SJCRH30 (cell line): ENCODE results near the gene GLDN. TPM values are rescaled to one million over a fixed set of nuclear protein-coding genes. Genes with fewer than 3 reads are reported as not detected.
A peak's percentile ranks its signal among the peaks of the same experiment; 100 is the strongest.

Experiments
- DNase-seq, 2 experiments: peaks; one replicate each; pipeline ENCODE4 v3.0.0-alpha.2; 2015 to 2020
- H3K27ac ChIP-seq: fragments of 250-450 bp; sonication (Bioruptor Pico); 2 replicates; pipeline ENCODE4 v1.5.1; 2020; ENCODE audit warnings: mild to moderate bottlenecking, moderate library complexity
- H3K27me3 ChIP-seq: fragments of 250-450 bp; sonication (Bioruptor Pico); 2 replicates; pipeline ENCODE4 v1.5.1; 2020; ENCODE audit warnings: mild to moderate bottlenecking, moderate library complexity
- H3K36me3 ChIP-seq: fragments of 250-450 bp; sonication (Bioruptor Pico); 2 replicates; pipeline ENCODE4 v1.5.1; 2020; ENCODE audit warnings: mild to moderate bottlenecking, moderate library complexity
- H3K4me1 ChIP-seq: fragments of 250-450 bp; sonication (Bioruptor Pico); 2 replicates; pipeline ENCODE4 v1.5.1; 2020; ENCODE audit warnings: mild to moderate bottlenecking, moderate library complexity
- H3K4me3 ChIP-seq: fragments of 250-450 bp; sonication (Bioruptor Pico); 2 replicates; pipeline ENCODE4 v1.5.1; 2020; ENCODE audit warnings: mild to moderate bottlenecking, moderate library complexity
- H3K9me3 ChIP-seq: fragments of 250-450 bp; sonication (Bioruptor Pico); replicated peaks from 2 replicates; pipeline ENCODE4 v1.5.1; 2020; ENCODE audit warnings: mild to moderate bottlenecking, moderate library complexity
- total RNA-seq: library from RNA; depleted of rRNA; stranded (reverse); fragments of >200 nt; shearing (Covaris generic); gene quantifications from 2 replicates; pipeline ENCODE4 v1.2.3, GENCODE V29; 2014

GLDN gene
- total RNA-seq, 1 experiment from 2014 or later, result 0.18 TPM

- no peaks in the 10 kb centered on the region for H3K9me3 ChIP-seq
- H3K36me3 ChIP-seq, result no peaks in the 10 kb centered on the region
- 0 out of 2 replicates have a peak, but pooled peaks cover 3% of the 10 kb centered on the region for H3K27me3 ChIP-seq
- no peaks in the 10 kb centered on the region for H3K4me1 ChIP-seq
- peak; percentile 22 to 37 for DNase-seq
- no peak overlapping the region for H3K4me3 ChIP-seq
- no peak overlapping the region for H3K27ac ChIP-seq
Measured at GRCh38 chr15:51382787-51383186, 41.3 kb downstream of the GLDN start.

DNA sequence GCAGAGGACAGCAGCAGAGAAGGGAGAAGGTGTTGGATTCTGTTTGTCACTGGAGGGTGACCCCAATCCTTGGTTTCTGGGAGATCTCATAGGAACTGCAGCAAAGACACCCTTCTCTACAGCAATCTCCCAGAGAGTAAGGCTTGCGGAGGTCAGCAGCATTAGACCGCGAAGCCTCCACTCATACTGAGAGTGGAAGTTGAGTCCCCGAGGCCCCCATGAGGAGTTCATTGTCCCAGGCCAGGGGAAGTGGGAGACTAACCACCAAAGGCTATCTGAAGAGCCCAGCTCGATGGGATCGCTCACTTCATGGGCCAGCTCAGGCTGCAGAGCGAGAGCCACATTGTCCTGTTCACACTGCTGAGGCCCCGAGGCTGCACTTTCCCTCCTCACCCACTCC, 44.6 kb downstream of the GLDN start:
- H3K4me1 ChIP-seq, result no peaks in the 10 kb centered on the region
- H3K9me3 ChIP-seq, result no peaks in the 10 kb centered on the region
- H3K4me3 ChIP-seq, result no peak overlapping the region
- 0 out of 2 replicates have a peak, but pooled peaks cover 3% of the 10 kb centered on the region for H3K27me3 ChIP-seq
- H3K27ac ChIP-seq, result no peak overlapping the region
- no peaks in the 10 kb centered on the region for H3K36me3 ChIP-seq
- no peak for DNase-seq

DNA sequence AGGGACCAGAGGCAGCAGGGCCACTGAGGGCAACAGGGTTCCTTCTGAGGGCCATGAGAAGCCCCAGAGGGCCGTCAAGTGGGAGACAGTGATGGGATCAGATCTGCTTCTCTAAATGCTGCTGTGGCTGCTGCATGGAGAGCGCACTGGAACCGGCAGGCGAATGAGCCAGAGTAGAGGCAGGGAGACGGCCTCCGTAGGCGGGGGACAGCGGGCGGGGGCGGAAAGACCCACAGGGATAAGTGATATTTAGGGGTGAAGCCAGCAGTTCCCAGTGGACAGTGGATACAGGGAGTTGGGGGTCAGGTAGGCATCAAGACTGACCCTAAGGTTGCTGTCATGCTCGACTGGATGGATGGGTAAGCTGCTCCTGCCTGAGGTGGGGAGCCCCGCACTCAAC, 45.0 kb downstream of the GLDN start:
- no peak overlapping the region for H3K27ac ChIP-seq
- 0 out of 2 replicates have a peak, but pooled peaks cover 3% of the 10 kb centered on the region for H3K27me3 ChIP-seq
- DNase-seq, result no peak
- H3K36me3 ChIP-seq, result no peaks in the 10 kb centered on the region
- H3K9me3 ChIP-seq, result no peaks in the 10 kb centered on the region
- no peaks in the 10 kb centered on the region for H3K4me1 ChIP-seq
- H3K4me3 ChIP-seq, result no peak overlapping the region

DNA sequence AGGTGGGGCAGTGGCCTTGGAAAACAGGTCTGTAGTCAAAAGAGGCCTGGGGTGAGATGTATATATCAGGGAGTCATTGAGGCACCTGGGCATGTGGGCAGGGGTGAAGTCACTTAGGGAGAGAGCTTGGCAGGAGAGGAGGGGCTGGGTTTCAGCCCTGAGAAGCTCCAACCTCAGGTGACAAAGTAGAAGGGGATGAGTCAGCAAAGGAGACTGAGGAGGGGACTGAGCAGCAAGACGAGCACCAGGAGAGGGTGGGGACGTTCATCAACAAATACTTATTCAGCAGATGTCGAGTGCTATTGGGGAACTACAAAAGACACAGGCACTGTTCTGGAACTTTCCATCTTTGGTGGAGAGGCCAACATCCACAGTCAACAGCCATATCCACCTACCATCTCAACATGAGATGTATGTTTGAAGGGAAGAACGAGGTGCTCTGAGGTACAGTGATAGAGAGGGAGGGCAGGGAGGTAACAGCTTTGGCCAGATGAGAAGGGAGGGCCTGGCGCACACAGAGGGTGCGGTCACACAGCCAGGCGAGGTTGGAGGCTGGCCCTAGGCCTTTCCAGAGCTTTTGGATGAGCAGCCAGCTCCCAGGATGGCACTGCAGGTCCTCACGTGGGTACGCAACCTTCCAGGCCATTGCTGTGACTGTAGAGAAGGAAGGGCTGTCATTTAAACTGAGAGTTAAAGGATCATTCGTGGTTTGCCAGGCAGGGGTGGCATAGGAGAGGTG, 45.7 kb downstream of the GLDN start:
- H3K9me3 ChIP-seq, result no peaks in the 10 kb centered on the region
- H3K4me3 ChIP-seq, result no peak overlapping the region
- 0 out of 2 replicates have a peak, but pooled peaks cover 3% of the 10 kb centered on the region for H3K27me3 ChIP-seq
- H3K36me3 ChIP-seq, result no peaks in the 10 kb centered on the region
- DNase-seq, result no peak
- H3K27ac ChIP-seq, result no peak overlapping the region
- H3K4me1 ChIP-seq, result no peaks in the 10 kb centered on the region

GRCh38 chr15:51387699-51388041, 46.2 kb downstream of the GLDN start:
- H3K4me1 ChIP-seq, result no peaks in the 10 kb centered on the region
- H3K4me3 ChIP-seq, result no peak overlapping the region
- H3K9me3 ChIP-seq, result no peaks in the 10 kb centered on the region
- H3K27me3 ChIP-seq, result 0 out of 2 replicates have a peak, but pooled peaks cover 3% of the 10 kb centered on the region
- H3K27ac ChIP-seq, result no peak overlapping the region
- no peak for DNase-seq
- no peaks in the 10 kb centered on the region for H3K36me3 ChIP-seq

DNA sequence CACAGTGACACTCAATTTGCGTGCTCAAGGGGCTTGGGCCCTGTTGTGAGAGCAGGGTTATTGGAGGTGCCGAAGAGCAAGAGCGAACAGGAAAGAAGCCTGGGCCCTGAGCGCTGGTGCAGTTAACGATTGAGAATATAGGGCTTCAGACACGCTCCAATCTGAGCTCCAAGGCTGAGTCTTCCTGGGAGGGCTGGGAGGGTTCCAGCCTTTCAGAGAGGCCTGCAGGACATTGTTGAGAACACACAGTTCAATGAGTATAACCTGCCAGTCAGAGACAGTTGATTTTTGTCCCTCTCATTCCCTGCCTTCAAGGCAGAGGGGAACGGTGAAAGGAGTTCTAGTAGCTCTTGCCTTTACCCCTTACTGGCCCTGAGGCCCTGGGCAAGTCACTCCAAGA, 47.3 kb downstream of the GLDN start:
- H3K4me1 ChIP-seq, result no peaks in the 10 kb centered on the region
- no peak overlapping the region for H3K4me3 ChIP-seq
- H3K27ac ChIP-seq, result no peak overlapping the region
- H3K27me3 ChIP-seq, result no peaks in the 10 kb centered on the region
- H3K9me3 ChIP-seq, result no peaks in the 10 kb centered on the region
- no peaks in the 10 kb centered on the region for H3K36me3 ChIP-seq
- DNase-seq, result no peak

GRCh38 chr15:51390241-51390965, 48.9 kb downstream of the GLDN start:
- Histone ChIP-seq H3K36me3 (no peaks in the 10 kb centered on the region), H3K4me3 (no peak overlapping the region), H3K27me3 (no peaks in the 10 kb centered on the region), H3K4me1 (no peaks in the 10 kb centered on the region), H3K9me3 (no peaks in the 10 kb centered on the region), H3K27ac (no peak overlapping the region)
- DNase-seq, result no peak

GRCh38 chr15:51390966-51391422, 49.5 kb downstream of the GLDN start:
- Histone ChIP-seq H3K36me3 (no peaks in the 10 kb centered on the region), H3K4me1 (no peaks in the 10 kb centered on the region), H3K9me3 (no peaks in the 10 kb centered on the region), H3K27ac (no peak overlapping the region), H3K27me3 (no peaks in the 10 kb centered on the region), H3K4me3 (no peak overlapping the region)
- no peak for DNase-seq

DNA sequence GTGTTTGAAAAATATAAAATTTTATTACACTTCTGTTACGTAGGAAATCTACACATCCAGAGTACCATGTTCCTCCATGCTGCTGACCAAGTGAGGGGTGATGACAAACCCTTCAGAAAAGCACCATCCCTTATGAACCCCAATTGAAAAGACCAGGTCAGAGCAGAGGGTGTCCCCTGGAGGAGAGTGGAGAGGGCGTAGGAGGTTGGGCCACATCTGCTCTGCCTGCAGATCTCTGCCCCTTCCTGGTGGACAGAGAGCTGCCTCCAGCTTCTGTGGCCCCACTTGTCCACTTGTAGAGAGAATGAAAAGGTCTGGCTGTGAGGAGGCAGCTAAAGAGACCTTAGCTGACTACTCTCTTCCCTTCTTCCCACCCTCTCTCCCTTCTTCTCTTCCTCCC, 55.5 kb downstream of the GLDN start:
- H3K9me3 ChIP-seq, result no peaks in the 10 kb centered on the region
- H3K36me3 ChIP-seq, result no peaks in the 10 kb centered on the region
- H3K27ac ChIP-seq, result no peak overlapping the region
- H3K4me1 ChIP-seq, result no peaks in the 10 kb centered on the region
- no peak overlapping the region for H3K4me3 ChIP-seq
- no peak for DNase-seq
- 0 out of 2 replicates have a peak, but pooled peaks cover 2% of the 10 kb centered on the region for H3K27me3 ChIP-seq

DNA sequence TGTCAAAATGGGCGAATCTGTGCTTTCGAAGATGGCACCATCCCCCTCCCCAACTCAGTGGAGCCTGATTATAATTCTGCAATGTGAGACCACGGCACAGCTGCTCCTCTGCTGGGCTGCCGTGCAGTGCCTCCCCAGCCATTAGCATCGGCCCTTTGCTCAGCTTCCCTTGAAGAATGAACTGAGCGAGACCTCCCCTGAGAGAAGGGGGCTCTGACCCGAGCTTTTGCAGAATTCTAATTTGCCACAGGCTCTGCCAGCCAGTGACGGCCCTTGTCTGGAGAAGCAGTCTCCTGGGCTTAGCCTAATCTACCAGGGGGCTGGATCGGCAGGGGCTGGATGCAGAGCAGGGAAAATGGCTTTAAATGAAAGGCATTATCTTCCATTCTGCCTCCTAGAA, 57.2 kb downstream of the GLDN start:
- Histone ChIP-seq H3K9me3 (no peaks in the 10 kb centered on the region), H3K27ac (no peak overlapping the region), H3K36me3 (no peaks in the 10 kb centered on the region), H3K27me3 (0 out of 2 replicates have a peak, but pooled peaks cover 2% of the 10 kb centered on the region), H3K4me1 (no peaks in the 10 kb centered on the region), H3K4me3 (no peak overlapping the region)
- DNase-seq, result peak; percentile 21 to 36

- Histone ChIP-seq H3K36me3 (no peaks in the 10 kb centered on the region), H3K9me3 (no peaks in the 10 kb centered on the region), H3K27me3 (0 out of 2 replicates have a peak, but pooled peaks cover 2% of the 10 kb centered on the region), H3K27ac (no peak overlapping the region), H3K4me1 (no peaks in the 10 kb centered on the region), H3K4me3 (no peak overlapping the region)
- no peak for DNase-seq
Measured at GRCh38 chr15:51401051-51401780, 59.8 kb downstream of the GLDN start.

GRCh38 chr15:51401872-51402517, 60.5 kb downstream of the GLDN start:
- Histone ChIP-seq H3K4me3 (no peak overlapping the region), H3K36me3 (no peaks in the 10 kb centered on the region)
- peak; percentile 31 to 52 for DNase-seq

GRCh38 chr15:51403072-51403878, 61.8 kb downstream of the GLDN start:
- peak in 1 of 2 experiments; percentile 57 for DNase-seq
- no peaks in the 10 kb centered on the region for H3K4me1 ChIP-seq
- no peaks in the 10 kb centered on the region for H3K9me3 ChIP-seq

More at GRCh38 chr15:51401872-51402517, 60.5 kb downstream of the GLDN start:
- Histone ChIP-seq H3K9me3 (no peaks in the 10 kb centered on the region), H3K4me1 (no peaks in the 10 kb centered on the region), H3K27ac (no peak overlapping the region), H3K27me3 (0 out of 2 replicates have a peak, but pooled peaks cover 2% of the 10 kb centered on the region)

More at GRCh38 chr15:51403072-51403878, 61.8 kb downstream of the GLDN start:
- no peak overlapping the region for H3K4me3 ChIP-seq
- H3K27me3 ChIP-seq, result 0 out of 2 replicates have a peak, but pooled peaks cover 2% of the 10 kb centered on the region
- no peak overlapping the region for H3K27ac ChIP-seq
- H3K36me3 ChIP-seq, result no peaks in the 10 kb centered on the region
